A673 (cell line): ENCODE measurements around the gene GPR62. TPM values are rescaled to one million over a fixed set of nuclear protein-coding genes. Genes with fewer than 3 reads are reported as not detected.

Experiments
- BruUV-seq: library from RNA; stranded (reverse); fragments of 400-500 nt; replicated peaks from 2 replicates; lab custom pipeline; 2021; lab: Mats Ljungman, UMichigan
- CTCF ChIA-PET: fragments of 300-600 bp; sonication (Branson Sonifier 250); formaldehyde crosslinking; loops from one replicate; lab custom pipeline; 2022; ENCODE audit warnings: antibody characterized with exemption; lab: Charles Lee
- POLR2A ChIA-PET: fragments of 300-600 bp; sonication (Branson Sonifier 250); formaldehyde crosslinking; loops from one replicate; lab custom pipeline; 2022; ENCODE audit warnings: antibody characterized with exemption; ENCODE audit not compliant: low non-redundant PET; lab: Charles Lee
- DNase-seq: peaks from one replicate; pipeline ENCODE4 v3.0.0-alpha.2; 2015; ENCODE audit warnings: low spot score
- H3K27ac ChIP-seq: fragments of 200-600 bp; sonication (generic); 2 replicates; pipeline ENCODE4 v1.5.1; 2016; ENCODE audit warnings: mixed run types, low read depth, mild to moderate bottlenecking, mixed read lengths, antibody characterized with exemption, low read length; ENCODE audit not compliant: poor library complexity, severe bottlenecking
- H3K27me3 ChIP-seq: fragments of 200-600 bp; sonication (generic); replicated peaks from 2 replicates; pipeline ENCODE4 v1.6.1; 2017; ENCODE audit warnings: mixed run types, low read depth, mild to moderate bottlenecking, mixed read lengths, antibody characterized with exemption, low read length; ENCODE audit not compliant: insufficient read depth, poor library complexity
- H3K36me3 ChIP-seq: fragments of 200-600 bp; sonication (generic); 2 replicates; pipeline ENCODE4 v1.6.1; 2016; ENCODE audit warnings: mixed run types, mild to moderate bottlenecking, mixed read lengths, antibody characterized with exemption, low read length; ENCODE audit not compliant: insufficient read depth, poor library complexity, severe bottlenecking
- H3K4me1 ChIP-seq: fragments of 200-600 bp; sonication (generic); 2 replicates; pipeline ENCODE4 v1.6.1; 2017; ENCODE audit warnings: mixed run types, mild to moderate bottlenecking, mixed read lengths, antibody characterized with exemption, low read length; ENCODE audit not compliant: insufficient read depth, poor library complexity, severe bottlenecking
- H3K4me3 ChIP-seq: fragments of 200-600 bp; sonication (generic); 2 replicates; pipeline ENCODE4 v1.5.1; 2016; ENCODE audit warnings: low read depth, mixed run types, mild to moderate bottlenecking, mixed read lengths, low read length; ENCODE audit not compliant: poor library complexity, severe bottlenecking
- H3K9me3 ChIP-seq: fragments of 200-600 bp; sonication (generic); 2 replicates; pipeline ENCODE4 v1.6.1; 2016; ENCODE audit warnings: mixed run types, low read depth, mild to moderate bottlenecking, mixed read lengths, antibody characterized with exemption, low read length; ENCODE audit not compliant: poor library complexity, severe bottlenecking
- CTCF ChIP-seq: fragments of 300-800, 200-600 bp; sonication (generic); conservative IDR thresholded peaks from 2 replicates; pipeline ENCODE4 v1.5.1; 2017; ENCODE audit warnings: low read depth, mild to moderate bottlenecking, antibody characterized with exemption, low read length, moderate library complexity, mixed read lengths
- EZH2 ChIP-seq: fragments of 200-600 bp; sonication (generic); IDR thresholded peaks from 2 replicates; pipeline ENCODE4 v1.6.1; 2017; ENCODE audit warnings: borderline replicate concordance, low read depth, mild to moderate bottlenecking, mixed read lengths, antibody characterized with exemption, low read length; ENCODE audit not compliant: poor library complexity, severe bottlenecking
- intact Hi-C: fragments of 100-400 bp; cut with micrococcal nuclease; formaldehyde crosslinking; loops from one replicate; pipeline ENCODE4 v1.10.0; 2022; ENCODE audit not compliant: unreplicated experiment
- total RNA-seq: library from RNA; stranded (reverse); gene quantifications from 2 replicates; pipeline ENCODE4 v1.2.3, GENCODE V29; 2021

The GPR62 gene
- total RNA-seq, 1 experiment from 2014 or later, result not detected

GRCh38 chr3:51961602-51962569, 6.7 kb downstream of the GPR62 start:
- Histone ChIP-seq H3K4me3 (no peak overlapping the region), H3K36me3 (no peaks in the 10 kb centered on the region), H3K9me3 (no peaks in the 10 kb centered on the region), H3K27me3 (no peaks in the 10 kb centered on the region), H3K27ac (no peak overlapping the region), H3K4me1 (no peaks in the 10 kb centered on the region)
- BruUV-seq, result no TSS peak
- ChIA-PET CTCF (no interaction called here), POLR2A (no interaction called here)
- DNase-seq, result no peak
- TF ChIP-seq EZH2 (no peak), CTCF (no peak)
- intact Hi-C loops, result no loop called here

- H3K36me3 ChIP-seq, result no peaks in the 10 kb centered on the region
- TF ChIP-seq EZH2, result no peak
- no peak for TF ChIP-seq CTCF
- no peaks in the 10 kb centered on the region for H3K4me1 ChIP-seq
- no peak overlapping the region for H3K4me3 ChIP-seq
- CTCF ChIA-PET, result no interaction called here
- POLR2A ChIA-PET, result no interaction called here
- intact Hi-C loops, result no loop called here
- no TSS peak for BruUV-seq
- H3K27ac ChIP-seq, result no peak overlapping the region
- DNase-seq, result no peak
- H3K9me3 ChIP-seq, result no peaks in the 10 kb centered on the region
- H3K27me3 ChIP-seq, result no peaks in the 10 kb centered on the region
Observed at GRCh38 chr3:51962854-51963530, 7.8 kb downstream of the GPR62 start.

DNA sequence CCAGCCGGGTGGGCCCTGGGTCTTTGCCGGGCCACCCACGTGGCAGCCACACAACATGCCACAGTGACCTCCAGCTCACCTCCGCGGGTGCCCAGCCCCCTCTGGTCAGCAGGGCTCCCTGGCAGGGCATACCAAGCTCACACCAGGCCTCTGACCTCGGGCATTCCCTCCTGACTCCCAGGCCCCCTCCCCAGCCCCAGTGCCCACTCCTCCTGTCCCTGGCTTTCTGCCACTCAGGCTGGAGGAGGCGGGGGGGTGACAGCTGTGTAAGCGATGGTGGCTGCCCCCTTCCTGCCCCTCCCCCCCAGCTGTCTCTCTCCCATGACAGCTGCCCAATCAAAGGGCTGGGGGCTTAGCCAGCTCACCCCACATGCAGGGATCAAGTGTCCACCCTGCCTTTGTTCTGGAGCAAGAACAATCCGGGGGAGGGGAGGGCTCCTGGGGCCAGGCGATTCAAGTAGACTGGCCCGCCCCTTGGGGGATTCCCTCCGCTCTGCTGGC, 8.8 kb downstream of the GPR62 start:
- POLR2A ChIA-PET, result no interaction called here
- no peak overlapping the region for H3K4me3 ChIP-seq

More for the DNA sequence above, 8.8 kb downstream of the GPR62 start:
- no peak for TF ChIP-seq EZH2
- TF ChIP-seq CTCF, result no peak
- Histone ChIP-seq H3K9me3 (no peaks in the 10 kb centered on the region), H3K4me1 (no peaks in the 10 kb centered on the region), H3K27me3 (no peaks in the 10 kb centered on the region), H3K27ac (no peak overlapping the region), H3K36me3 (no peaks in the 10 kb centered on the region)
- intact Hi-C loops, result no loop called here
- DNase-seq, result no peak
- CTCF ChIA-PET, result no interaction called here
- BruUV-seq, result no TSS peak
